Uterus (tissue), 4 donors: ENCODE data around the gene CLPX. TPM values are rescaled to one million over a fixed set of nuclear protein-coding genes. Genes with fewer than 3 reads are reported as not detected.

Source experiments
- DNase-seq, 2 donors: peaks; one replicate each; pipeline ENCODE4 v3.0.0-alpha.2; 2019 to 2020
- H3K27ac ChIP-seq, 2 donors: fragments of 200-600 bp; sonication (generic); 1 replicate in 1 of 2; 2 replicates in 1 of 2; pipeline ENCODE4 v1.5.1; 2016 to 2018
- H3K27me3 ChIP-seq, 2 donors: fragments of 200-600 bp; sonication (generic); one replicate each; pipeline ENCODE4 v1.5.1; 2018 to 2019; ENCODE audit warnings: control low read depth in 1 of 2
- H3K36me3 ChIP-seq, 2 donors: fragments of 200-600 bp; sonication (generic); one replicate each; pipeline ENCODE4 v1.5.1; 2019; ENCODE audit warnings: control low read depth in 1 of 2
- H3K4me1 ChIP-seq, 2 donors: fragments of 200-600 bp; sonication (generic); one replicate each; pipeline ENCODE4 v1.5.1; 2018 to 2019; ENCODE audit warnings: control low read depth in 1 of 2
- H3K4me3 ChIP-seq, 2 donors: fragments of 200-600 bp; sonication (generic); 1 replicate in 1 of 2; 2 replicates in 1 of 2; pipeline ENCODE4 v1.5.1; 2018 to 2019; ENCODE audit warnings: mild to moderate bottlenecking in 1 of 2
- H3K9me3 ChIP-seq, 2 donors: fragments of 200-600 bp; sonication (generic); one replicate each; pipeline ENCODE4 v1.5.1; 2019; ENCODE audit warnings: control low read depth in 1 of 2
- CTCF ChIP-seq, 4 experiments: fragments of 200-600 bp in 2 of 4; fragments of 450-650 bp in 2 of 4; sonication (generic) in 2 of 4; IDR thresholded peaks; one replicate each; pipeline ENCODE4 v1.5.1; 2016 to 2019; ENCODE audit warnings: antibody characterized with exemption in 4 of 4, mild to moderate bottlenecking in 2 of 4, moderate library complexity in 1 of 4
- POLR2A ChIP-seq, 2 donors: fragments of 450-650 bp; IDR thresholded peaks; one replicate each; pipeline ENCODE4 v1.6.1; 2016; ENCODE audit warnings: antibody characterized with exemption in 2 of 2, mild to moderate bottlenecking in 1 of 2, moderate library complexity in 1 of 2
- intact Hi-C: fragments of 100-400 bp; cut with DNase I; formaldehyde crosslinking; loops from one replicate; pipeline ENCODE4 v1.15.1; 2023; ENCODE audit warnings: low total_unique reads
- total RNA-seq, 4 donors: library from RNA; depleted of rRNA in 3 of 4; stranded (reverse); fragments of >200 nt in 3 of 4; gene quantifications; one replicate each; pipeline versions ENCODE4 v1.1.0 to v1.2.4, GENCODE V29; 2014 to 2023
- donor health status: DM: yes; HTN: yes; CAD: no.

CLPX gene
- total RNA-seq, 4 donors from 2014 or later: 21.0 to 85.2 (median 51.8) TPM

- Histone ChIP-seq H3K9me3 (no peaks in the 10 kb centered on the region), H3K4me1 (no peaks in the 10 kb centered on the region), H3K27ac (no peak overlapping the region), H3K4me3 (no peak overlapping the region), H3K27me3 (no peaks in the 10 kb centered on the region), H3K36me3 (no peaks in the 10 kb centered on the region)
- intact Hi-C loops: no loop called here
- DNase-seq: no peak
- TF ChIP-seq POLR2A (IDR thresholded peaks at IDR 0.05) (no peak), CTCF (IDR thresholded peaks at IDR 0.05) (no peak)
Measured at GRCh38 chr15:65226221-65226620, 41.1 kb upstream of the CLPX start.

GRCh38 chr15:65223996-65224395, 38.9 kb upstream of the CLPX start:
- intact Hi-C loops: no loop called here
- DNase-seq: no peak
- no peak for TF ChIP-seq POLR2A (IDR thresholded peaks at IDR 0.05)
- TF ChIP-seq CTCF (IDR thresholded peaks at IDR 0.05): no peak
- no peaks in the 10 kb centered on the region for H3K27me3 ChIP-seq
- H3K9me3 ChIP-seq: no peaks in the 10 kb centered on the region
- H3K27ac ChIP-seq: no peak overlapping the region
- H3K4me1 ChIP-seq: no peaks in the 10 kb centered on the region
- H3K36me3 ChIP-seq: no peaks in the 10 kb centered on the region
- no peak overlapping the region for H3K4me3 ChIP-seq

GRCh38 chr15:65222891-65223290, 37.7 kb upstream of the CLPX start:
- no peak overlapping the region for H3K4me3 ChIP-seq
- intact Hi-C loops: no loop called here
- TF ChIP-seq CTCF (IDR thresholded peaks at IDR 0.05) (no peak), POLR2A (IDR thresholded peaks at IDR 0.05) (no peak)

GRCh38 chr15:65221697-65222096, 36.6 kb upstream of the CLPX start:
- intact Hi-C loops: no loop called here
- H3K4me1 ChIP-seq: no peaks in the 10 kb centered on the region
- H3K36me3 ChIP-seq: no peaks in the 10 kb centered on the region
- no peak for DNase-seq
- no peaks in the 10 kb centered on the region for H3K27me3 ChIP-seq
- H3K9me3 ChIP-seq: no peaks in the 10 kb centered on the region
- TF ChIP-seq POLR2A (IDR thresholded peaks at IDR 0.05) (no peak), CTCF (IDR thresholded peaks at IDR 0.05) (no peak)
- H3K4me3 ChIP-seq: no peak overlapping the region
- no peak overlapping the region for H3K27ac ChIP-seq

More at GRCh38 chr15:65222891-65223290, 37.7 kb upstream of the CLPX start:
- Histone ChIP-seq H3K27me3 (no peaks in the 10 kb centered on the region), H3K4me1 (no peaks in the 10 kb centered on the region), H3K27ac (no peak overlapping the region), H3K9me3 (no peaks in the 10 kb centered on the region), H3K36me3 (no peaks in the 10 kb centered on the region)
- DNase-seq: no peak

- H3K36me3 ChIP-seq: no peaks in the 10 kb centered on the region
- H3K27ac ChIP-seq: no peak overlapping the region
- intact Hi-C loops: no loop called here
- H3K4me3 ChIP-seq: no peak overlapping the region
- TF ChIP-seq POLR2A (IDR thresholded peaks at IDR 0.05): no peak
- no peak for TF ChIP-seq CTCF (IDR thresholded peaks at IDR 0.05)
- H3K9me3 ChIP-seq: no peaks in the 10 kb centered on the region
- no peaks in the 10 kb centered on the region for H3K27me3 ChIP-seq
- DNase-seq: no peak
- no peaks in the 10 kb centered on the region for H3K4me1 ChIP-seq
Measured at GRCh38 chr15:65219137-65219536, 34.0 kb upstream of the CLPX start.
